Activated naive CD4-positive, alpha-beta T cell treated with anti-CD3 and anti-CD28 coated beads for 36 hours (primary cell): Measurements from ENCODE around the gene MMS22L. TPM values are rescaled to one million over a fixed set of nuclear protein-coding genes. Genes with fewer than 3 reads are reported as not detected.
A peak's percentile ranks its signal among the peaks of the same experiment; 100 is the strongest.

Source experiments
- CTCF ChIA-PET: fragments of 350-600 bp; sonication (Branson Sonifier 250); formaldehyde crosslinking; loops from one replicate; lab custom pipeline; 2021; ENCODE audit warnings: antibody characterized with exemption; lab: Charles Lee
- DNase-seq: peaks from one replicate; pipeline ENCODE4 v3.0.0-alpha.2; 2020
- H3K27ac Mint-ChIP-seq: one replicate; pipeline ENCODE4 v1.8.0; 2021; ENCODE audit warnings: mild to moderate bottlenecking, mixed read lengths
- H3K27me3 Mint-ChIP-seq: one replicate; pipeline ENCODE4 v1.8.0; 2021; ENCODE audit warnings: low read depth, mixed read lengths
- H3K36me3 Mint-ChIP-seq: one replicate; pipeline ENCODE4 v1.8.0; 2021; ENCODE audit warnings: low read depth, mixed read lengths
- H3K4me1 Mint-ChIP-seq: one replicate; pipeline ENCODE4 v1.8.0; 2021; ENCODE audit warnings: low read depth, mixed read lengths
- H3K4me3 Mint-ChIP-seq: one replicate; pipeline ENCODE4 v1.8.0; 2021; ENCODE audit warnings: mild to moderate bottlenecking, moderate library complexity, mixed read lengths
- H3K9me3 Mint-ChIP-seq: one replicate; pipeline ENCODE4 v1.8.0; 2021; ENCODE audit warnings: mixed read lengths
- intact Hi-C: fragments of 100-400 bp; cut with micrococcal nuclease; formaldehyde crosslinking; loops from one replicate; pipeline ENCODE4 v1.15.1; 2023
- total RNA-seq, 2 experiments: library from RNA; stranded (reverse); gene quantifications; one replicate each; pipeline ENCODE4 v1.2.3, GENCODE V29; 2021

The MMS22L gene, protein sequence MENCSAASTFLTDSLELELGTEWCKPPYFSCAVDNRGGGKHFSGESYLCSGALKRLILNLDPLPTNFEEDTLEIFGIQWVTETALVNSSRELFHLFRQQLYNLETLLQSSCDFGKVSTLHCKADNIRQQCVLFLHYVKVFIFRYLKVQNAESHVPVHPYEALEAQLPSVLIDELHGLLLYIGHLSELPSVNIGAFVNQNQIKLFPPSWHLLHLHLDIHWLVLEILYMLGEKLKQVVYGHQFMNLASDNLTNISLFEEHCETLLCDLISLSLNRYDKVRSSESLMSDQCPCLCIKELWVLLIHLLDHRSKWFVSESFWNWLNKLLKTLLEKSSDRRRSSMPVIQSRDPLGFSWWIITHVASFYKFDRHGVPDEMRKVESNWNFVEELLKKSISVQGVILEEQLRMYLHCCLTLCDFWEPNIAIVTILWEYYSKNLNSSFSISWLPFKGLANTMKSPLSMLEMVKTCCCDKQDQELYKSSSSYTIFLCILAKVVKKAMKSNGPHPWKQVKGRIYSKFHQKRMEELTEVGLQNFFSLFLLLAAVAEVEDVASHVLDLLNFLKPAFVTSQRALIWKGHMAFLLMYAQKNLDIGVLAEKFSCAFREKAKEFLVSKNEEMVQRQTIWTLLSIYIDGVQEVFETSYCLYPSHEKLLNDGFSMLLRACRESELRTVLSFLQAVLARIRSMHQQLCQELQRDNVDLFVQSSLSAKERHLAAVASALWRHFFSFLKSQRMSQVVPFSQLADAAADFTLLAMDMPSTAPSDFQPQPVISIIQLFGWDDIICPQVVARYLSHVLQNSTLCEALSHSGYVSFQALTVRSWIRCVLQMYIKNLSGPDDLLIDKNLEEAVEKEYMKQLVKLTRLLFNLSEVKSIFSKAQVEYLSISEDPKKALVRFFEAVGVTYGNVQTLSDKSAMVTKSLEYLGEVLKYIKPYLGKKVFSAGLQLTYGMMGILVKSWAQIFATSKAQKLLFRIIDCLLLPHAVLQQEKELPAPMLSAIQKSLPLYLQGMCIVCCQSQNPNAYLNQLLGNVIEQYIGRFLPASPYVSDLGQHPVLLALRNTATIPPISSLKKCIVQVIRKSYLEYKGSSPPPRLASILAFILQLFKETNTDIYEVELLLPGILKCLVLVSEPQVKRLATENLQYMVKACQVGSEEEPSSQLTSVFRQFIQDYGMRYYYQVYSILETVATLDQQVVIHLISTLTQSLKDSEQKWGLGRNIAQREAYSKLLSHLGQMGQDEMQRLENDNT
- total RNA-seq: 10 to 100 TPM; 34.1 to 37.4 TPM

DNA sequence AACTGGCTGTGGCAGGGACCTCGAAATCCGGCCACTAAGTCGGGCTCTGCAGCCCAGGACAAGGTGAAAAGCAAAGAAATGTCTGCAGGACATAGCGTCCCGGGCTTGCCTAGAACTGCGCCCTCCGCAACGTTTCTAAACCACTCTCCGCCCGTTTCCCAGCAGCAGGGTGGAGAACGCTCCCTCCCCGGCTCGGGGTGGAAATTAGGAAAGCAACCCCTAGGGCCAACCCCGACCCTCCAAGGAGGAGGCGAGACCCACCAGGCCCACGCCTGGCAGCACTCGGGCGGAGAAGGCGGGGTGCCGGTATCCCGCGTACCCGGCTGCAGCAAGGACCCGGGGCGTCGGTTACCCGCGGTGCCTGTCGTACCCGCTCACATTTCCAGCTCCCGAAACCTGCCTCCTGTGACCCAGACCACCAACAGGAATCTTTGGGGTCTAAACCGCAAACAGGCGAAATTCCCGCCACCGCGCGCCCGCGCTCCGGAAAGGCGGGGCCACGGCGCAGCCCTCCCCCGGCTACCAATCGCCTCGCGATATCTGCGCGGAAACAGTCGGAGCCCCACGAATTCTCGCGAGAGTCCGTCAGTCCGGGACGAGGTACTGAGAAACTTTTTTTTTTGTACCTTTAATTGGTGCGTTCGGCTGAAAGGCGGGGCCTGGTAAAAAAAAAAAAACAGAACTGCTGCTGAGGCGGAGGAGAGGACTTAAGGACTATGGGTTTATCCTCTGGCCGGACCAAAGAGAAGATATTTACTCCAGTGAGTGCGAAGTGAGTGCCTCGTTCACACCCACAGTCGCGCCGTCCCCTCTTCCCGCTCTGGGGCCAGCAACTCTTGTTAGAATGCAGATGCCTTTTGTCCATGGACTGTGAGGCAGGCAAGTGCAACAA, at the start of gene MMS22L:
TSS of gene MMS22L (minus strand) at position 491 of the 892 bp plus-strand sequence. CDS start 739 bp downstream, outside the sequence.
- Mint-ChIP-seq H3K36me3 (peaks cover 25% of the 10 kb centered on the region), H3K27ac (peak within 1 kb of the TSS; percentile 81), H3K9me3 (no peaks in the 10 kb centered on the region), H3K27me3 (no peaks in the 10 kb centered on the region), H3K4me1 (peaks cover 21% of the 10 kb centered on the region), H3K4me3 (peak within 1 kb of the TSS; percentile 93)
- intact Hi-C loops: loop anchor here (1.0 to 5.0 kb wide), 10 partner anchors 97 to 1706 kb away; partner anchors contain the start of genes FBXL4, GPR63, KLHL32 and MANEA
- DNase-seq: peak; percentile 97
- CTCF ChIA-PET: interaction anchor here (0.6 kb wide), 1 partner anchor 93 kb away, joined by 3 read pairs; no protein-coding TSS in a partner anchor

DNA sequence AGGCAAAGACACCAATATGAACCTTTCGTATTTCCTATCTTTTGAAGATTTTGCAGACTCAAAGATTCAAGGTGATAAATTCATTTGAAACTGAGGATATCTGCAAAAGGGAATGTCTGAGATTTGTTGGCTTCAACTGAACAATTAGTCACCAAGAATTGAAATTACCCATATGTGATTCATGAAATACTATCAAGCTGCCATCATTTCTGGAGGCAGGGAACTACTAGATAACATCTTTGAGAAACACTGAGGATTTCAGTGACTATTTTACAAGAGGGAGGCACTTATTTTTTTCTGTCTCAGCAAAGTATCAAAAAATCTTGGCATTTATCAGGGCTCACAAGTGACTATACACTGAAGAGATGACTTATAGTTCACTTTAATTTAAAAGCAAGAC, 39.8 kb upstream of the MMS22L start:
- intact Hi-C loops: no loop called here
- Mint-ChIP-seq H3K4me1 (no peaks in the 10 kb centered on the region), H3K27me3 (peaks cover 6% of the 10 kb centered on the region), H3K9me3 (peaks cover 3% of the 10 kb centered on the region), H3K4me3 (no peak overlapping the region), H3K27ac (no peak overlapping the region), H3K36me3 (peaks cover 2% of the 10 kb centered on the region)
- DNase-seq: no peak
- CTCF ChIA-PET: no interaction called here

DNA sequence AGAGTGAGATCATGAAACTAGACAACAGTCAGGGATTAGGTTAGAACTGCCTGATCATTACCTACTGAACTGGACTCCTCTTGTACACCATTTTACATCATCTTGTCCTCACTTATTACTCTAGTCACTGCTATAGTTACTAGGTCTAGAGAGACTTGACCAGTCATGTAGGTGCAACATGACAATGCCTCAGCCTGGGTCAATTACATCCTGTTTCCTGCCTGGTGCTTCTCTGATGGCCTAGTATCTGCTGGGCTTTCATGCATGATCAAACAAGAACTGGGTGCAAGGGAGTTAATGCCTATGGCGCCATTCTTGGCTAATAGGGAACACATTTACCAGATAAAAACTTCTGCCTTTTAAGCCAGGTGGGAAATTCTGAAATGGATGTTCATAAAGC, 39.2 kb upstream of the MMS22L start:
- CTCF ChIA-PET: no interaction called here
- Mint-ChIP-seq H3K27ac (no peak overlapping the region), H3K4me3 (no peak overlapping the region), H3K9me3 (no peaks in the 10 kb centered on the region), H3K27me3 (peaks cover under 1% of the 10 kb centered on the region), H3K36me3 (no peaks in the 10 kb centered on the region), H3K4me1 (no peaks in the 10 kb centered on the region)
- intact Hi-C loops: no loop called here
- DNase-seq: no peak

DNA sequence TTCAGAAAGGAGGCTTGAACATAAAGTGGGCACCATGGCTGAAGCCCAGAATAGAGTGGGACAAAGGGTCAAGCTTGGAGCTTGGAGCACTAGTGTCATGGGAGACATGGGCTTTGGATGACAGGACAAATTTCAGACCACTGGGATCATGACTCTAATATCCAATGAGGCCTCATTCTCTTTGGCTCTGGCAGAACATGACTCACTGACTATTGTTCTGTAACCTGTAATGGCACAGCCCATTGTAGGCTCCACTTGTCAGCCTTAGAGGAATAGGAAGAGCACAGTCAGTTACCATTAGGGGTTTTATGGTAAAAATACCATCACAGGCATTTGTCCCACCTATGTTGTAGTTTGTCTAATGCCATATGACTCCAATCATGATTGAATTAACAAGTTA, 34.0 kb upstream of the MMS22L start:
- CTCF ChIA-PET: no interaction called here
- H3K4me3 Mint-ChIP-seq: no peak overlapping the region

DNA sequence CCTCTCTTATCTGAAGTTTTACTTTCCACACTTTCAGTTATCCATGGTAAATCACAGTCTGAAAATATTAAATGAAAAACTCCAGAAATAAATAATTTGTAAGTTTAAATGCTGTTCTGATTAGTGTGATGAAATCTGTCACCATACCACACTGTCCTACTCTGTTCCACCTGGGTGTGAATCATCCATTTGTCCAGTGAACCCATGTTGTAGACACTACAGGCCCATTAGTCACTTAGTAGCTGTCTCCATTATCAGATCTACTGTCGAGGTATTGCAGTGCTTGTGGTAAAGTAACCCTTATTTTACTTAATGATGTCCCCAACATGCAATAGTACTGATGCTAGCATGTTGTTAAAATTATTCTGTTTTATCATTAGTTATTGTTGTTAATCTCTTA, 29.2 kb upstream of the MMS22L start:
- CTCF ChIA-PET: no interaction called here
- no peaks in the 10 kb centered on the region for H3K27me3 Mint-ChIP-seq
- DNase-seq: no peak

More for the DNA sequence above, 34.0 kb upstream of the MMS22L start:
- no peak overlapping the region for H3K27ac Mint-ChIP-seq
- intact Hi-C loops: no loop called here
- H3K4me1 Mint-ChIP-seq: no peaks in the 10 kb centered on the region
- no peak for DNase-seq
- H3K27me3 Mint-ChIP-seq: no peaks in the 10 kb centered on the region
- H3K9me3 Mint-ChIP-seq: no peaks in the 10 kb centered on the region
- no peaks in the 10 kb centered on the region for H3K36me3 Mint-ChIP-seq

DNA sequence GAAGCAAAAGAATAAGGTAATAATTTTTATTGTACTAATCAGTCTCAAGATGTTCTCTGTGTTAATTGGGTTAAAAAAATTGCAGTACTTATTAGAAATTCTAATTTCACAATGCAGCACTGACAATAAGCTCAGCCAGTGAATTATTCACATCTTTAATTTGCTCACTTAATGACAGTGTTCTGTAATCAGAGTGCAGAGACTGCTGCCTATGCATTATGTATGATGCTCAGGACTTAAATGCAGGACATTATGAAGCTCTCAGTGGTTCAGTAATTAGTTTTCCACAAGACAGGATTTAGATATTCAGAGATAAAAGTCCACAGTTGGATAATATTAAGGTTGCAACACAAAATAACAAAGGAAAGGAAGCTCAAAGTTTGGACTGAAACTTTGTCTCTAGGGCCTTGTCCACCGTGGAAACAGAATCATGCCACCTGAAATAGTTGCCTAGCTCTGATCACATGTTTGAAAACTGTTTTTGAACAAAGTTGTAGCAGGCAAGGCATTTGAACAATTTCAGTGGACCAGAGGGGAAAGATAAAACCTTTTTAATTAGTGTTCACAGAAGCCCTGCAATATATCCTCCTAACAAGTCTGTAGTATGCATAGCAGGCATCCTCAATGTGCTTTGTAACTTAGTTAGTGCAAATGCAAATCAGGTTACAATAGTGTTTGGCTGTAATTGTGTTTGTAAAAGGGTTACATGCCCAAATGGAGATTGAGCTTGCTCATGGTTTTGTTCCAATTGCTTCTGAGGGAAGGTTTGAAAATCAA, 23.7 kb upstream of the MMS22L start:
- CTCF ChIA-PET: interaction anchor here (0.5 kb wide), 1 partner anchor 82 kb away, joined by 5 read pairs; no protein-coding TSS in a partner anchor
- intact Hi-C loops: no loop called here

More for the DNA sequence above, 29.2 kb upstream of the MMS22L start:
- H3K4me1 Mint-ChIP-seq: no peaks in the 10 kb centered on the region
- no peaks in the 10 kb centered on the region for H3K36me3 Mint-ChIP-seq
- intact Hi-C loops: no loop called here
- no peaks in the 10 kb centered on the region for H3K9me3 Mint-ChIP-seq
- H3K27ac Mint-ChIP-seq: no peak overlapping the region
- H3K4me3 Mint-ChIP-seq: no peak overlapping the region

DNA sequence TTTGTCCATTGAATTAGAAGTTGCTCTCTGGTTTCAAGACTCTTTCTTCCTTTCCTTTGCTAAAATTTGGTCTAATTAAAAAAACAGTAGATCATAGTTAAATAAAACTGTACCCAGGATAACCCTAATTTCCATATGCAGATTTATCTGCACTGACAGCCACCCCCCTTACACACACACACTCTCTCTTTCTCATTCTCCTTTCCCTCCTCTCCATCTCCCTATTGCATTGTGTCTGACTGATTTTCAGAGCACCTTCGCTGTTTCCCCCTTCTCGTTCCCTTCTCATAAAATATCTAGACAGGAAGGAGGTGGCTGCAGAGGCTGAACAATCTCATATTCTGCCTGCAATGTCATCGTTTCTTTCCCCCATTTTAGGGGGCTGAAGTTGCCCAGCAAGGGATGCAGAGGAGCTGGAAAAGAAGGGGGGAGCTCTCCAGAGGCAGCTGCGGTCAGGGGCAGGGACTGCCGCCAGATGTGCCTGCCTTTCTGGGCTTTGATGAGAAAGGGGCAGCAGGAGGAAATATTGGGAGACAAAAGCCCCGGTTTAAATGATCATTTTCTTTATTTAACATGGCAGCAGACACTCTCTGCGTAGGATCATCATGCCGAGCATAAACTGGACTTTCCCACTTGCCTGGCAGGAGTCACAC, 22.5 kb upstream of the MMS22L start:
- no peaks in the 10 kb centered on the region for H3K4me1 Mint-ChIP-seq

More for the DNA sequence above, 23.7 kb upstream of the MMS22L start:
- Mint-ChIP-seq H3K27ac (no peak overlapping the region), H3K4me3 (no peak overlapping the region), H3K36me3 (no peaks in the 10 kb centered on the region), H3K27me3 (peaks cover 10% of the 10 kb centered on the region), H3K9me3 (no peaks in the 10 kb centered on the region), H3K4me1 (no peaks in the 10 kb centered on the region)
- DNase-seq: no peak

DNA sequence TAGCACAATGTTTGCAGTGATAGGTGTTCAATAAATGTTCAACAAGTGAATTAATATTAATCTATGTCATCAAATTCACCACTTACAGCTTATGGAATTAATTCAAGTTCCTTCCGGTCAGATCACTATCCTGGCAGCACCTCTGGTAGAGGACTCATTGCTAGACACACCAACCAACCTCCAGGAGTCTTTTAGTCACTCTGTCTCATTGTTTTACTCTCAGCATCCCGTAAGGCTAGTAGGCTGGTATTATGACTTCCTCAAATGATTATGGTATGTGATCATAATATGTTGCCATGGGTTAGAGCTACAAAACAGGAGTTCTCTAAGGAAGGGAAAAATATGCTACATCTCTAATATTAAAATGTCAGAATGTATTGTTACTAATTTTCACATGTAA, 21.7 kb upstream of the MMS22L start:
- CTCF ChIA-PET: no interaction called here

More for the DNA sequence above, 22.5 kb upstream of the MMS22L start:
- DNase-seq: no peak
- Mint-ChIP-seq H3K27me3 (peaks cover 14% of the 10 kb centered on the region), H3K36me3 (no peaks in the 10 kb centered on the region), H3K27ac (no peak overlapping the region), H3K9me3 (no peaks in the 10 kb centered on the region), H3K4me3 (no peak overlapping the region)
- intact Hi-C loops: no loop called here
- CTCF ChIA-PET: no interaction called here

DNA sequence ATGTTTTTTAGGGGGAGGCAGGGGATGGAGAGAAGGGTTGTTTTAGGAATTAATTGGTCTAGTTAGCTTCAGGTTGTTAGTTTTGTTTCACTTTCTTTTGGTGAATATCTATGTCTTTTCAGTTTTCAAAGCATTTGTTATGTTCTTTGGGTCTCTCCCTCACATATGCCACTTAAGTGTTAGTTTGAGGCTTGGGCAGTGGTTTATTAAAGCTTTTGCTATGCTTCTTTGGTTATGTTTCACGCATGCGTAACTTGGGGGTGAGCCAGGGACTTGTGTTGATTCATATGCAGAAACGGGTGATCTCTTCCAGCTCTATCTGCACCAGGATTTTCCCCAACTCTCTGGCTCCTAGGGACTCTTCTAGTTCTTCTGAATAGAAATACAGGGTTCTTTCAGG, 11.4 kb upstream of the MMS22L start:
- Mint-ChIP-seq H3K36me3 (peaks cover 1% of the 10 kb centered on the region), H3K9me3 (peaks cover 7% of the 10 kb centered on the region), H3K4me1 (no peaks in the 10 kb centered on the region), H3K4me3 (no peak overlapping the region), H3K27me3 (peaks cover 22% of the 10 kb centered on the region), H3K27ac (no peak overlapping the region)
- intact Hi-C loops: no loop called here
- DNase-seq: no peak
- CTCF ChIA-PET: no interaction called here

More for the DNA sequence above, 21.7 kb upstream of the MMS22L start:
- no peaks in the 10 kb centered on the region for H3K4me1 Mint-ChIP-seq
- DNase-seq: no peak
- H3K27me3 Mint-ChIP-seq: peaks cover 14% of the 10 kb centered on the region
- H3K27ac Mint-ChIP-seq: no peak overlapping the region
- intact Hi-C loops: no loop called here
- H3K4me3 Mint-ChIP-seq: no peak overlapping the region
- H3K36me3 Mint-ChIP-seq: no peaks in the 10 kb centered on the region
- no peaks in the 10 kb centered on the region for H3K9me3 Mint-ChIP-seq

DNA sequence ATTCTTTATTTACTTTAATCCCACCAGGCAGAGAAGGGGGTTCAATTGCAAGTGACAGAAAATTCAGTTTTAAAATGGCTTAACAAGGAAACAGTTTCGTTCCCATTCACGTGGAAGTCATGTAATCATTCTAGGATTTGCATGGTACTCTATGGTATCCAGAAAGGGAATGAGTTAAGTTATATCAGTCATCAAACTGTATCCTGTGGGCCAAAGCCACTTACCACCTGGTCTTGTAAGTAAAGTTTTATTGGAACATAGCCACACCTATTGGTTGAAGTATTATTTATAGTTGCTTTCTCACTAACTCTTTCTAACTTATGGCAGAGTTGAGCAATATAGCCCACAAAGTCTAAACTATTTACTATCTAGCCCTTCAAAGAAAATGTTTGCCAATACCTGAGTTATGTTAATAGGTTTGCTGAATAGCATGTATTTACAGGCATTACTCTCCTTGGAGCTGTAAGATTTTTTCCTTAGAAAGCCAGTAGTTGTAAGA, 10.2 kb upstream of the MMS22L start:
- H3K36me3 Mint-ChIP-seq: peaks cover 1% of the 10 kb centered on the region
- intact Hi-C loops: no loop called here
- peaks cover 10% of the 10 kb centered on the region for H3K9me3 Mint-ChIP-seq
- H3K4me1 Mint-ChIP-seq: no peaks in the 10 kb centered on the region
- peaks cover 22% of the 10 kb centered on the region for H3K27me3 Mint-ChIP-seq
- H3K27ac Mint-ChIP-seq: no peak overlapping the region
- CTCF ChIA-PET: no interaction called here
- no peak for DNase-seq
- H3K4me3 Mint-ChIP-seq: no peak overlapping the region
